Measurements from ENCODE around the gene ATP1A2.

Gene ATP1A2

DNA sequence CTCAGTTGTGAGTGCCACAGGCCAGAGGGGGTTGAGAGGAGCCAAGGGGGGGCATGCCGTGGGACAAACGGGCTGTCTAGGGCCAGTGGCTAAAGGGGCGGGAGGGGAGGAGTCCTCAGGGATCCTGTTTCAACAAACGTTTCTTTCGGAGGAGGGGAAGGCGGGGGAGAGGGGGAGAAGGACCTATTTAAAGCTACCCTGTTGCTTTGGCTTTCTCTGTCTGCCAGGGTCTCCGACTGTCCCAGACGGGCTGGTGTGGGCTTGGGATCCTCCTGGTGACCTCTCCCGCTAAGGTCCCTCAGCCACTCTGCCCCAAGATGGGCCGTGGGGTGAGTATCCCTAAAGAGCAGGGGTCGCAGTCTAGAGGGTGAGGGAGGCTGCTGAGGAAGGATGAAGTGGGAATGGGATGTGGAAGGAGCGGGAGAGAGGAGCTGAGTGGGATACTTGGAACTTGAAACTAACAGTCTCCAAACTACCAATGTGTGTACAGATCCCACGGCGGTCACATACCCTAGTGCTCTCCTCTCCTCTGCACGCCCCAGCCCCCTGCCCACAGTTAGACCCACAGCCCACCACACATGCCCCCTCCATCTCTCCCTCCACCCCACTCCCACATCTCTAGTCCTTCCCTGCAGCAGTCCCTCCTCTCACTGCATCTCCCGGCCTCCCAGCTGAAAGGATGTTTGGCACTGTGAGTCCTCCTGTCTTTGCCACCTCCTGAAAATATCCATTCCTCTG, at the start of gene ATP1A2:
Gene ATP1A2, plus strand, starts transcription at position 215 of the 738 bp plus-strand sequence. Its CDS starts 103 bp downstream, at position 318.
- peak; percentile 72 for DNase-seq (ENCODE audit: low spot score)

DNA sequence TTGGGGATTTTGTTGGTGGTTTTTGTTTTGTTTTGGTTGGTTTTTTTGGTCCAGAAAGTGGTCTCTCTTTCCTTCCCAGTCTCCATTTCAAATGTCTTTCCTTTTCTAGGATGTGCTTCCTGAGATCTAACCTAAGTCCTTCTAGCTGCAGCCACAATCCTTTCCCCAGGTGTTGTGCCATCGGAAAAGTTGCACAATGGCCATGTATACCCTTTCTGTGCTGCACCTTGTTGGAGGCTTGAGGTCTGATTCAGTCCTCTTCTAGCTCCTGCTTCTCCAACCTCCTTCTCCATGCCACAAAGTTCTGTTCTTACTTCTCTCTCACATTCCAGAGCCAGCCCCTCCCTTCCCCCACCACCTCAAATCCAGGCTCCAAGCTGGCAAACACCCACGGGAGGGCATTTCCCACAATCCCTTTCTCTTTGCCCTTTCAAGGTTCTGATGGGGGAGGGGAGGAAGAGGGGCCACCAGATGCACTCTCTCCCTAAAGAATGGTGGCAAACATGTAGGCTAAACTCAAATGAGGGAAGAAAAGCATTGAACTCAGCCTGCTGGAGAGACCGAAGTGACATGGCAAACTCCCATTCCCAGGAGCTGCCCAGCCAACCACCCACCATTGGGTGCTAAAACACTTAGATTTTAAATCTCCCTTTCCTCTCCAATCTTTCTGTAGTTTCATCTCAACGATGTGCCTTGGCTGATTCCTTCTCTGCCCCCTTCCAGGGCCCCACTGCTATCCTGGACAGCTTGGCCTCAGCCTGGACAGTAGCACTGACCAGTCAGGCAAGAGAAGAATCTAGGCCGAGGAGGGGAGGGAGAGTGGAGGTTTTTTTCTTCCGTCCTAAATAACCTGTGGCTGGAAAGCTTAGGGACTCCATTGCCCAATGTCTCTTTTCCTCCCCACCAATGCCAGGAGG, 48.5 kb upstream of the ATP1A2 start:
- no peak for DNase-seq (ENCODE audit: low spot score)

DNA sequence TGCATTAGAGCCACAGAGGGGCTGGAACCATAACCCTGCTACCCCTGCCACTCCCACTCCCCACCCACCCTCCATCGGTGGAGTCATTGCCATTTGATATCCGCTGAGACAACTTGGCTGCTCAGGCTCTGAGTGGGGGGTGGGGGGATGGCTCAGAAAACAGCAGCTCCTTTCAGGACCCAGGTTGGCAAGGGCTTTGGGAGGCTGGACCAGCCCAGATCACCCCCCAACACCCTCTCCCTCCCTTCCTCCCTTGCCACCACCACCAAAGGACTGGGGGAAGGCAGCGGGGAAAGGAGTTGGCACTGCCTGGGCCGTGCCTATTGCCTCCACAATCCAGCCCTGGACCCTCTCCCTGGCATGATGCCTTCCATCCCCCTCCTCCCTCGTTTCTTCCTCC, 47.3 kb upstream of the ATP1A2 start:
- DNase-seq (ENCODE audit: low spot score), result no peak

DNA sequence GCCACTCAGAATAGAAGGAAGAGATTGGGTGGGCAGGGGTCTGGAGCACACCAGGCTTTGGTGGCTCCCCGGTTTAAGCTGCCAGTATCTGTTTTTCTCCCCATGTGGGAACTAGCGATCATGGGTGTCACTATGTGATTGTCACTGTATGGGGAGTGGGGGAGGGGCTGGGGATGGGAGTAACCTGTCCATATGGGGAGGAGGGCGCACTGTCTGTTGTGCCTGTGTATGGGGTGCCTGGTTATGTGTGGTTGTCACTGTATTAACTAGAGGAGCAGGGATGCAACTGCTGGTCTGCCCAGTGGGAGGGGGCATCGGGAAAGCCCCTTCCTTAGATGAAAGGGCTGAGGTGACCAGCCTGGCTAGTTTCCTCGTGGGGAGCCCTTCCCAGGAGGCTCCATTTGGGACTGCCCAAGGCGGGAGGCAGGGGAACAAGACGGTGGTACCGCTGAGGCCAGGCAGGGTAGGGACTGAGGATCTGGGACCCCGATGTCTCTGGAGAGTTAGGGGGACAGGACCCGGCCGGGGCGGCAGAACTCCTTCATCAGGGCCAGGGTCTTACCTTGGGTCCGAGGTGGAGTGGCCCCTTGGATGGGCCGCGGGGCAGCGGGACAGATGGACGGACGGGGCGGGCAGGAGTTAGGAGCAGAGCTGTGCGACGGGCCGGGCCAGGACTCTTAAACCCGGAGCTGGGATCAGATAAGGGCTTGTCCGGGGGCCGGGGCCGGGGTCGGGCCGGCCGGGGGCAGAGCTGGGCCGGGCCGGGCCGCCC, 45.9 kb upstream of the ATP1A2 start, which contains the start of gene KCNJ10:
Gene KCNJ10, minus strand, starts transcription at position 701 of the 772 bp plus-strand sequence. CDS start 27,628 bp downstream, outside the sequence.
- DNase-seq (ENCODE audit: low spot score), result no peak

DNA sequence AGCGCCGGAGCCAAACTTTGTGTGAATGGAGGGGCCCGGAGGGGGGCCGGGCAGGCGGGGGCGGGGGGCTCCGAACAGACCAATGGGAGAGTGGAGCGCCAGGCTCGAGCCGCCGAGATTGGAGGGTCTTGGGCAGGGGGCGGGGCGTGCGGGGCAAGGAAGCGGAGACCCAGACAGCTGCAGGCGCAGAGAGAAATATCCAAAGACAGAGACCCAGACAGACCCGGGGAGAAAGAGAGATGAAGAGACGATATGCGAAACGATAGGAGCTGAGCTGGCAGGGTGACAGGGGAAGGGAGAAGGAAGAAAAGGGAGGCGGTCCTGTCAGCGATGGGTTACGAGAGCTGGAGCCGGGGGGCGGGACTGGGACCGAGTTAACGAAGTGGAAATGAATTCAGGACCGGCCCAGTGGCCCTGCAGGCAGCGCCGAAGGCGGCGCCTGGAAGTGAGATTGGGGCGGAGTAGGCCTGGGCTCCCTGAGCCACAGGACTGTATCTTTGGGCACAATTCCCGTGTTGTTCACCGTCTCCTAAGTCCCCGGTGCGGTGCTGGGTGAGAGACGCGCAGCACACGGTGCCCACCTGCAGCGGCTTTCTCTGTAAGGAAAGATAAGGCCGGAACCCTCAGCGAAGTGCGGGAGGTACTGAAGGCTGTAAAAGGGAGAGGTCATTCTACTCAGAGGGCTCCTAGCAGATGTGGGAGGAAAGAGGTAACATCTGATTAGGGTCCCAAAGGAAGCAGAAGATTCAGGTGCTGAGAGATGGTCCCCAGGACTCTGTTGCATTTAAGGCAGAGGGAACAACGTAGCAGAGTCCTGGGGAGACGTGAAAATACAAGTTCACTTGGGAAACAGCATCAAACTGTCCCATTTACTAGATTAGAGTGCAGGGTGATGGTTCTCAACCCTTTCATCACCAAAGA, 45.1 kb upstream of the ATP1A2 start:
- DNase-seq (ENCODE audit: low spot score), result peak; percentile 96

DNA sequence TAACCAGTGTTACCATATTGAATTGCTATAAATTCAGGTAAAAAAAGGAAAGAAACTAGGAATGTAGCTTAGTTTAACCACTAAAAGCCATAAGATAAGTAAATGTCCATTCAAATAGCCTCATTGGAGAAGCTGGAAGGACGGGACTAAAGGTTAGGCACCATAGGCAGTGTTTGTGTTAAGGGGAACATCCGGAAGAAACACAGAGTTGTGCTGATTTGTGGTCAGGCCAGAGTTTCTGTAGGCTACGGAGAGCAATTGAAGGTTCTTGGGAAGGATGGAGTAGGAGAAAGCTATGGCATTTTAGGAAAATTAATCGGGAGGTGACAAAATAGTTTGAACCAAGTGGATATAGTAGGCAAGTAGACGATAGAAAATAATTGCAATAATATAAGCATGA, 44.3 kb upstream of the ATP1A2 start:
- no peak for DNase-seq (ENCODE audit: low spot score)

DNA sequence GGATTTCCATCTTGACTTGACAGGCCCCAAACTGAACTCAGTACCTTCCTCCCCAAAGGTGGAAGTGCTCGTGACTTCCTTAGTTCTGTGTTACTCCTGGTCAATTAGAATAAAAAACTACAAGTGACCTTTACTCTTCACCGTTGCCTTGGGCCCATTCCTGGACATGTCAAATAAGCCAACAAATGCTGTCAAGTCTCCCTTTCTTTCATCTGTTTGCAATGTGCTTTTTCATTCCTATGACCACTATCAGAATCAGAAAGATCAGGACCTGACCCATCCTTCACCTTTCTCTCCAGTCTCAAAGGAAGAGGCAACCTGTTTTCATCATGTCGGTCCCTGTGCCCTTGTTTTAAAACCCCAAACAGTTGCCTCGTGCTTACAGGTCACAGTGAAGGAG, 40.7 kb upstream of the ATP1A2 start:
- DNase-seq (ENCODE audit: low spot score), result no peak

DNA sequence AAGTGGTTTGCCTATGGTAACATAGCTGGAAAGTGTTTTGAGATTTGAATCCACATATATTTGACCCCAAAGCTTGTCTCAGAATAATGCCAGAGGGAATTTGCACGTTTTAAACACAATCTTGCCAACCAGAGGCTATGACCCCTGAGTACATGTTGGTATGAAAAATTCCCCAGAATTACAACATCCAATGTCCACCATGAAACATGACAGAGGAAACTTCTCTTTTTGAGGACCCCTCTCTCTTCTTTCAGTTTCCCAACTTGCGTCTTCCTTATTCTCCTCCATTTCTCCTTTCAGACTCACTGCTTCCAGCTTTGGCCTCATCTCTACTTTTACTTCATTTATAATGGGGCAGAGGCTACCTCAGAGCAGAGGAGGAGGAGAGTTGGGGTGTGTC, 39.7 kb upstream of the ATP1A2 start:
- no peak for DNase-seq (ENCODE audit: low spot score)

DNA sequence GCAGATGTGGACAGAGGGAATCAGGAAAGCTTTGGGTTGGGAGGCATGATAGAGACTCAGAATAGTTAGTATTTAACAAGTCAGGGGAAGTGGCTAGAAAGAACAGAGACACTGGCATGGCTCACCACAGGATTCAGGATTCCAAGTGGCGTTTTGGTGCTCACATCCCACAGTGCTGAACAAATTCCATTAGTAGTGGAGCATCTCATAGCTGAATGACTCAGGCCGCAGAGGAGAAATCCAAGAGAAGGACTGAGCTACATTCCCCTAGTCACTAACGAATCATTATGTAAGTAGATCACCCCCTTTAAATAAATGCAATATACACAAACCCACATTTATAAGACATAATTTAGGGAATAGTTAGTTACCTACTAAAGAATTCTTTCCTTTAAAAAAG, 39.3 kb upstream of the ATP1A2 start:
- no peak for DNase-seq (ENCODE audit: low spot score)

DNA sequence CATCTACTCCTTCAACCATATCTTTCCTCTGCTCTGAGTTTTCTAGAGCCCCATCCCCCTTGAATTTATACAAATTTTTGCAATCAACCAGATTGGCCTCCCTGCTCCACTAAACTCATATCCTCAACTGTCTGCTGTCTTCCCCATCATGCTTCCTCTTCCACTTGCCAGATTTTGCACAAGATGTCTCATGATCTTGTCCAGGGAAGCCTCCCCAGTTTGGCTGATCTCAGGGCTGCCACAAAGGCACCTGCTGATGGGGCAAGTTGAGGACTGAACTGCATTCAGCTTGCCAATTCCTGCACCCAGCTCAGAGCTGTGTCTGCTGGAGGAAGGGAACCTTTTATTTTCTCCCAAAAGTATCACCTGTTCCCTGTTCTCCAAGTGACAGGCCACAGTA, 38.1 kb upstream of the ATP1A2 start:
- no peak for DNase-seq (ENCODE audit: low spot score)

DNA sequence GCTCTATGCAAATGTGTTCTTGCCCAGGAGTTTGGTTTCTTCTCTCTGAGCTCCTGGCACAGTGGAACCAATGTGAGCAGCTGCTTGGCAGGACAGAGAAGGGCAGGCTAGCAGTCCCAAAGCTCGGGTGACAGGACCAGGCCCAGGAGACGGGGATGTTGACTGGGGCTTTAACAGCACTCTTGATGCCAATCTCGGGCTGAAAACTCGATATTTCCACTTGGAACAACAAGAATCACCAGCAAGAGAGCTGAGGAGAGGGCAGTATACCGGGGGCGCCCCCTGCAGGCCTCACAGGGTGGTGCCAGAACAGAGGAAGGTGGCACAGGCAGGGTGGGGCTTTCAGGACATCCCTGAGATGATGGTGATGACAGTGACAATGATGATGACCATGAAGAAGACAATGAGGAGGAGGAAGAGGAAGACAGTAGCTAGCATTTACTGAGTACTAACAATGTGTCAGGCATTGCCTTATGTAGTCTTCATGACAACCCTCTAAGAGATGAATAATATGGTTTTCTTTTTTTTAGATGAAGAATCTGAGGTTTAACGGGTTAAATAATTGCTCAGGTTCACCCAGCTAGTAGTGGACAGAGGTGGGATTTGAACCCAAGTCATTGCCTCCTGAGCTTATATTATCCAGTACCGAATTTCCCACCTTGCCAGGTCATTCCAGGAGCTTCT, 36.9 kb upstream of the ATP1A2 start:
- DNase-seq (ENCODE audit: low spot score), result peak; percentile 70

DNA sequence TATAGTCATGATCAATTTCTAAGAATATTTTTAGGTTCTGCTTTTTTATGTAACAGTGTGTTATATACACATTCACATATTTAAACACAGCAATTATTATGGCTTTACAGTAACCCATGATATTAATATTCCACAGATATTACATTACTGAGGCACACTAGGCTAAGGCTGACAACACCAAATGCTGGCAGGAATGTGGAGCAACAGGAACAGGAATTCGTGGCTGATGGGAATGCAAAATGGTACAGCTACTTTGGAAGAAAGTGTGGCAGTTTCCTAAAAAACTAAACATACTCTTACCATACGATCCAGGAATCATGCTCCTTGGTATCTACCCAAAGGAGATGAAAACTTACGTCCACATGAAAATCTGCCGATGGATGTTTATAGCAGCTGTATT, 36.1 kb upstream of the ATP1A2 start:
- no peak for DNase-seq (ENCODE audit: low spot score)

DNA sequence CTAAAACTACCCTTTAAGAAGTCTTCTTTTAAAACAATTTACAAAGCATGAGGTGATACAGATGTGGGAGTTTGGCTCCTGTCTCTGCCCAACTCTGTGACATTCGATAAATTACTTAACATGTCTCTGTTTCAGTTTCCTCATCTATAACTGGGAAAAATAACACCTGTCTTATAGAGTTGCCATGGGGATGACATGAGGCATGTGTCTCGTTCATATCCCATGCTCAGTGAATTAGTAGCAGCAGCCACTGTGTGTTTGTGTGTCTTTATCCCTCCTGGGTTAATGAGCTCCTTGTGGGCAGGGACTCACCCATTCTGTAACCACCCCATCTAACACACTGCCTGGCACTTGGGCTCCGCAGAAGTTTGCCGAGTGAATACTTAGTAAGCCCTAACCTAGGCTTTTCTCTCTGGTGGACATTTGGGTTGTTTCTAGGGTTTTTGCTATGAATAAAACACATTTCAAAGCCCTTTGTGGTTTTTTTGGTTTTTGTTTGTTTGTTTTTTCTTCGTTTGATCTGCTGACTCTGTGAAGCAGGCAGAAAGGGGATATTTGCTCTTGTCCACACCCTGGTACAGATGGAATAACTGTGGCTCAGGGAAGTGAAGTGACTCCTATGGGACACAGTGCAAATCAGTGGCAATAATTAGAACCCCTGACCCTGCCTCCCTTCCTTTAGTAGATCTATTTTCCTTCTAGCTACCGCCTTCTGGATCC, 35.0 kb upstream of the ATP1A2 start:
- DNase-seq (ENCODE audit: low spot score), result no peak

DNA sequence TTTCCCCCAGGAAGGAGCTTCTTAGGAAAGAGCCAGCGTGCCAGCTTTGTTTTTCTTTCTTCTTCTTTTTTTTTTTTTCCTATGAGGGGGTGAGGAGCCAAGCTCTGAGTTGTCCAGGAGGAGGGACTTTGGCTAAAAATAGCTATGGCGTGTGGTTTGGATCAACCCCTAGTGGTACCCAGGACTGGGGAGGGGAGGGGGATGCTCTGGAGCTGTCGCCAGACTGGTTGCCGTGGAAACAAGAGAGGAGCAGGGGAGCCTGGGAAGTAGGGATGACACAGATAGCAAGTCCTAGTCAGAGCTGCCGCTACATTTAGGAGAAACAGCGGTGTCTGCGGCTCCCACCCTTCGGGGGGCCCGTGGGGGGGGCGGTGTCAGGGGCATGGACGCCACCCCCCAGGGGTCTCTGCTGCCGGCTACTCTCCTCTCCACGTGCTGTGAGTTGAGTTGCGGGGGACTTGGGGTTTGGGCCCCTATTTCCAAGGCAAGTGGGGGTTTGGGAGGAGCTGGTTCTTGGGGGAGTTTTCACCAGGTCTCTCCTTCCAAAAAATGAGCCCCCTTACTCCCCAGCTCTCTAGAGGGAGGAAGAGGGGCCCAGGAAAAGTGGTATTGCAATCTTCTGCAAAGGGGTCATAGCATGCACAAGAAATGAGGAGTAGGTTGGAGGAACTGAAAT, 34.2 kb upstream of the ATP1A2 start, which contains the start of gene KCNJ9:
Gene KCNJ9, plus strand, starts transcription at position 278 of the 676 bp plus-strand sequence. CDS start 2,493 bp downstream, outside the sequence.
- DNase-seq (ENCODE audit: low spot score), result peak; percentile 60

DNA sequence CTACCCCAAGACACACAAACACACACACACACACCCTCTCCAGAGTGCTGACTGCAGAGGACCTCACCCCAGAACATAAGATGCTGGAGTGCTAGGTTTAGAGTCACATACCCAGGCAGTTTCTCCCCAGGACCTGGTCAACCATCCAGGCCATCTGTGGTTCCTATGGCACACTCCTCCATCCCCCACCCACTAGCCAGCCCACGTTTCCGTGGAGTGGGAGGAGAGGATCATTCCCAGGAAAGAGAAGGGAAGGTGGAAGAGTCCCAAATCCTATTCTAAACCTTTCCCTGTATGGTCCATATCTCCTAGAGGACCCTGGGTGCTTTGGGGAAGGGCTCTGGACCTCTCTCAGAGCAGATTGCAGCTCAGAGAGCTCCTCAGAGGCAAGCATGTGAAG, 33.1 kb upstream of the ATP1A2 start:
- no peak for DNase-seq (ENCODE audit: low spot score)

DNA sequence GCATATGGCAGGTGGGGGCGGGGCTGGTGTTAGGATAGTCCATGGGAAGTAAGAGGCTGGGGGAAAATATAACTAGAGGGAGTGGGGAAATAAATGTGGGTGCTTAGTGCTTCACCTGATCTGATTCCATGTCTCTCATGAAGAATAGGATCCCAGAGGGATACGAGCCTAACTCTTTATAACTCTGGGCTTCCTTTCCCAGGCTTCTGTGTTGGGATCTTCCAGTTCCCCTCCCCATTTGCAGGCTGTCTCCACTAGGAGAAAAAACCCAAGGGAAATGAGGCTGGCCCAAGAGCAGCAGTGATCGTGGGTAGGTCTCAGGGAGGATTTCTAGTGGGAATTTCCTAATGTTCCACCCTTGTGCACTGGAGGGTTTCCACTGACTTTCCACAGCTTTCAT, 32.6 kb upstream of the ATP1A2 start:
- no peak for DNase-seq (ENCODE audit: low spot score)

DNA sequence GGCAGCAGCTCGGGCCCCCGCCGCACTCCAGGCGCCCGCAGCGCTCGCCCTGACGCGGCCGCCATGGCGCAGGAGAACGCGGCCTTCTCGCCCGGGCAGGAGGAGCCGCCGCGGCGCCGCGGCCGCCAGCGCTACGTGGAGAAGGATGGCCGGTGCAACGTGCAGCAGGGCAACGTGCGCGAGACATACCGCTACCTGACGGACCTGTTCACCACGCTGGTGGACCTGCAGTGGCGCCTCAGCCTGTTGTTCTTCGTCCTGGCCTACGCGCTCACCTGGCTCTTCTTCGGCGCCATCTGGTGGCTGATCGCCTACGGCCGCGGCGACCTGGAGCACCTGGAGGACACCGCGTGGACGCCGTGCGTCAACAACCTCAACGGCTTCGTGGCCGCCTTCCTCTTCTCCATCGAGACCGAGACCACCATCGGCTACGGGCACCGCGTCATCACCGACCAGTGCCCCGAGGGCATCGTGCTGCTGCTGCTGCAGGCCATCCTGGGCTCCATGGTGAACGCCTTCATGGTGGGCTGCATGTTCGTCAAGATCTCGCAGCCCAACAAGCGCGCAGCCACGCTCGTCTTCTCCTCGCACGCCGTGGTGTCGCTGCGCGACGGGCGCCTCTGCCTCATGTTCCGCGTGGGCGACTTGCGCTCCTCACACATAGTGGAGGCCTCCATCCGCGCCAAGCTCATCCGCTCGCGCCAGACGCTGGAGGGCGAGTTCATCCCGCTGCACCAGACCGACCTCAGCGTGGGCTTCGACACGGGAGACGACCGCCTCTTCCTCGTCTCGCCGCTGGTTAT, 31.4 kb upstream of the ATP1A2 start:
- peak; percentile 89 for DNase-seq (ENCODE audit: low spot score)

DNA sequence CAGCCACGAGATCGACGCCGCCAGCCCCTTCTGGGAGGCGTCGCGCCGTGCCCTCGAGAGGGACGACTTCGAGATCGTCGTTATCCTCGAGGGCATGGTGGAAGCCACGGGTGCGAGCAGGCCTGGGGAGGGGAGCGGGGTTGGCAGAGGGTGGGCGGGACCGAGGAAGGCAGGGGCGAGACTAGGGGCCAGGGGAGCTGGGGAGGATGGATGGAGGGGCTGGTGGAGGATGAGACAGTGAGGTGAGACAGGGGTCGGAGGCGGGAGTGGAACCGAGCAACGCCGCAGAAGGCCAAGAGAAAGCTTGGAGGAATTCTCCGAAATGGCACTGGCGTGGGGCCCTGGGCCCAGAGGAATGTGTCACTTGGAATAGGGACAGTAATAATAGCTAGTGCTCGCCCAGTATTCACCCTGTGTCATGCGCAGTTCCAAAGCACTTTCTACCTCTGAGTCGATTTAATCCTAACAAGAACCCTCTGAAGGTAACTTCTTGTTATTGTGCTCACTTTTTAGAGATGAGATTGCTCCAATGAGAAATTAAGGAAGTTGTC, 30.7 kb upstream of the ATP1A2 start:
- no peak for DNase-seq (ENCODE audit: low spot score)

All from iPS-NIHi11 (cell line).